ENCODE measurements around the gene NUP188. TPM values are rescaled to one million over a fixed set of nuclear protein-coding genes. Genes with fewer than 3 reads are reported as not detected.
"Not testable (repeated sequence)": the region's sequence is repeated elsewhere in the genome, so short reads cannot be mapped to it uniquely, and the experiment has no call there.

NUP188 gene
- total RNA-seq, 1 donor from 2014 or later, result 162 TPM

- peaks cover 31% of the 10 kb centered on the region for H3K4me1 Mint-ChIP-seq
- peak overlapping the region; percentile 99 for H3K27ac Mint-ChIP-seq
- DNase-seq, result no peak
- H3K4me3 Mint-ChIP-seq, result peak overlapping the region; percentile 92
- peaks cover 26% of the 10 kb centered on the region for H3K36me3 Mint-ChIP-seq (ENCODE audit: low read depth)
- no peaks in the 10 kb centered on the region for H3K27me3 Mint-ChIP-seq
- no peaks in the 10 kb centered on the region for H3K9me3 Mint-ChIP-seq
- intact Hi-C loops (cut with micrococcal nuclease), result loop anchor here (5.0 kb wide), 1 partner anchor 259 kb away; the partner anchor contains the start of gene SET
These were observed 1.5 kb upstream of the NUP188 start for GRCh38 chr9:128945798-128946501.

GRCh38 chr9:128946571-128947276 is 775 bp upstream of the NUP188 start:
- Mint-ChIP-seq H3K27me3 (no peaks in the 10 kb centered on the region), H3K27ac (peak overlapping the region; percentile 99), H3K4me1 (peaks cover 31% of the 10 kb centered on the region), H3K36me3 (ENCODE audit: low read depth) (peaks cover 31% of the 10 kb centered on the region), H3K4me3 (peak overlapping the region; percentile 92), H3K9me3 (no peaks in the 10 kb centered on the region)
- peak; percentile 63 for DNase-seq
- intact Hi-C loops (cut with micrococcal nuclease), result loop anchor here (1.0 to 5.0 kb wide), 2 partner anchors 82 to 259 kb away; partner anchors contain the start of genes SET and SH3GLB2

GRCh38 chr9:128947277-128947526 is 297 bp upstream of the NUP188 start:
- Mint-ChIP-seq H3K9me3 (no peaks in the 10 kb centered on the region), H3K4me3 (peak overlapping the region; percentile 92), H3K27me3 (no peaks in the 10 kb centered on the region), H3K4me1 (peaks cover 31% of the 10 kb centered on the region), H3K36me3 (ENCODE audit: low read depth) (peaks cover 35% of the 10 kb centered on the region), H3K27ac (peak overlapping the region; percentile 99)
- no peak for DNase-seq
- intact Hi-C loops (cut with micrococcal nuclease), result loop anchor here (1.0 to 5.0 kb wide), 2 partner anchors 81 to 260 kb away; partner anchors contain the start of genes SET and SH3GLB2

GRCh38 chr9:128961403-128961802 is 13.9 kb downstream of the NUP188 start:
- intact Hi-C loops (cut with micrococcal nuclease); H3K27me3 Mint-ChIP-seq; H3K27ac Mint-ChIP-seq; H3K9me3 Mint-ChIP-seq; DNase-seq; H3K4me1 Mint-ChIP-seq; H3K4me3 Mint-ChIP-seq: not testable (repeated sequence)
- H3K36me3 Mint-ChIP-seq (ENCODE audit: low read depth), result peaks cover 52% of the 10 kb centered on the region

- intact Hi-C loops (cut with micrococcal nuclease), result no loop called here
- H3K27ac Mint-ChIP-seq, result no peak overlapping the region
- H3K27me3 Mint-ChIP-seq, result no peaks in the 10 kb centered on the region
- H3K9me3 Mint-ChIP-seq, result no peaks in the 10 kb centered on the region
- H3K36me3 Mint-ChIP-seq (ENCODE audit: low read depth), result peaks cover 55% of the 10 kb centered on the region
- DNase-seq, result no peak
- no peaks in the 10 kb centered on the region for H3K4me1 Mint-ChIP-seq
- no peak overlapping the region for H3K4me3 Mint-ChIP-seq
These were observed 22.0 kb downstream of the NUP188 start for GRCh38 chr9:128969491-128969890.

GRCh38 chr9:128972956-128973355 is 25.5 kb downstream of the NUP188 start:
- Mint-ChIP-seq H3K36me3 (ENCODE audit: low read depth) (peaks cover 68% of the 10 kb centered on the region), H3K9me3 (no peaks in the 10 kb centered on the region), H3K4me1 (no peaks in the 10 kb centered on the region), H3K4me3 (no peak overlapping the region), H3K27me3 (no peaks in the 10 kb centered on the region), H3K27ac (no peak overlapping the region)
- no peak for DNase-seq
- intact Hi-C loops (cut with micrococcal nuclease), result no loop called here

- no peaks in the 10 kb centered on the region for H3K4me1 Mint-ChIP-seq
- no peaks in the 10 kb centered on the region for H3K27me3 Mint-ChIP-seq
- peaks cover 75% of the 10 kb centered on the region for H3K36me3 Mint-ChIP-seq (ENCODE audit: low read depth)
- no peak overlapping the region for H3K27ac Mint-ChIP-seq
- H3K4me3 Mint-ChIP-seq, result no peak overlapping the region
- intact Hi-C loops (cut with micrococcal nuclease), result no loop called here
- DNase-seq, result no peak
- no peaks in the 10 kb centered on the region for H3K9me3 Mint-ChIP-seq
These were observed 31.6 kb downstream of the NUP188 start for GRCh38 chr9:128979111-128979510.

- Mint-ChIP-seq H3K27me3 (no peaks in the 10 kb centered on the region), H3K36me3 (ENCODE audit: low read depth) (peaks cover 89% of the 10 kb centered on the region), H3K9me3 (no peaks in the 10 kb centered on the region), H3K27ac (no peak overlapping the region), H3K4me1 (no peaks in the 10 kb centered on the region), H3K4me3 (no peak overlapping the region)
- intact Hi-C loops (cut with micrococcal nuclease), result no loop called here
- DNase-seq, result no peak
These were observed 36.0 kb downstream of the NUP188 start for GRCh38 chr9:128983536-128983935.

GRCh38 chr9:128986671-128987070 is 39.2 kb downstream of the NUP188 start:
- intact Hi-C loops (cut with micrococcal nuclease), result no loop called here
- no peak for DNase-seq
- H3K36me3 Mint-ChIP-seq (ENCODE audit: low read depth), result peaks cover 71% of the 10 kb centered on the region
- no peak overlapping the region for H3K27ac Mint-ChIP-seq
- no peaks in the 10 kb centered on the region for H3K4me1 Mint-ChIP-seq
- H3K4me3 Mint-ChIP-seq, result no peak overlapping the region
- H3K9me3 Mint-ChIP-seq, result no peaks in the 10 kb centered on the region
- H3K27me3 Mint-ChIP-seq, result no peaks in the 10 kb centered on the region

GRCh38 chr9:128987805-128988204 is 40.3 kb downstream of the NUP188 start:
- intact Hi-C loops (cut with micrococcal nuclease), result no loop called here
- H3K9me3 Mint-ChIP-seq, result no peaks in the 10 kb centered on the region
- no peaks in the 10 kb centered on the region for H3K27me3 Mint-ChIP-seq
- DNase-seq, result no peak
- H3K4me1 Mint-ChIP-seq, result no peaks in the 10 kb centered on the region
- no peak overlapping the region for H3K4me3 Mint-ChIP-seq
- H3K27ac Mint-ChIP-seq, result no peak overlapping the region
- H3K36me3 Mint-ChIP-seq (ENCODE audit: low read depth), result peaks cover 65% of the 10 kb centered on the region

- H3K27me3 Mint-ChIP-seq, result no peaks in the 10 kb centered on the region
- peaks cover 61% of the 10 kb centered on the region for H3K36me3 Mint-ChIP-seq (ENCODE audit: low read depth)
- no peak for DNase-seq
- H3K9me3 Mint-ChIP-seq, result no peaks in the 10 kb centered on the region
- intact Hi-C loops (cut with micrococcal nuclease), result no loop called here
- peaks cover 5% of the 10 kb centered on the region for H3K4me1 Mint-ChIP-seq
- H3K4me3 Mint-ChIP-seq, result no peak overlapping the region
- no peak overlapping the region for H3K27ac Mint-ChIP-seq
These were observed 45.5 kb downstream of the NUP188 start for GRCh38 chr9:128992995-128993394.

- Mint-ChIP-seq H3K27me3 (no peaks in the 10 kb centered on the region), H3K27ac (no peak overlapping the region), H3K36me3 (ENCODE audit: low read depth) (peaks cover 71% of the 10 kb centered on the region), H3K9me3 (no peaks in the 10 kb centered on the region), H3K4me3 (no peak overlapping the region), H3K4me1 (peaks cover 14% of the 10 kb centered on the region)
- intact Hi-C loops (cut with micrococcal nuclease), result no loop called here
- DNase-seq, result no peak
These were observed 48.3 kb downstream of the NUP188 start for GRCh38 chr9:128995791-128996190.

GRCh38 chr9:128998462-128998861 is 51.0 kb downstream of the NUP188 start:
- H3K27ac Mint-ChIP-seq, result no peak overlapping the region
- no peak for DNase-seq
- no peaks in the 10 kb centered on the region for H3K9me3 Mint-ChIP-seq
- H3K4me3 Mint-ChIP-seq, result no peak overlapping the region
- no peaks in the 10 kb centered on the region for H3K27me3 Mint-ChIP-seq
- H3K4me1 Mint-ChIP-seq, result peaks cover 14% of the 10 kb centered on the region
- intact Hi-C loops (cut with micrococcal nuclease), result no loop called here
- peaks cover 81% of the 10 kb centered on the region for H3K36me3 Mint-ChIP-seq (ENCODE audit: low read depth)

GRCh38 chr9:128999581-129000206 is 52.2 kb downstream of the NUP188 start:
- Mint-ChIP-seq H3K27me3 (no peaks in the 10 kb centered on the region), H3K9me3 (no peaks in the 10 kb centered on the region), H3K36me3 (ENCODE audit: low read depth) (peaks cover 74% of the 10 kb centered on the region), H3K27ac (peak overlapping the region; percentile 12), H3K4me1 (peaks cover 14% of the 10 kb centered on the region), H3K4me3 (no peak overlapping the region)
- intact Hi-C loops (cut with micrococcal nuclease), result no loop called here
- no peak for DNase-seq
